CD4-positive, alpha-beta T cell treated with Interleukin-15 for 4 hours (primary cell): ENCODE results near the gene CDKN1A.

Source experiments
- DNase-seq: peaks from one replicate; pipeline ENCODE4 v3.0.0-alpha.2; 2020; ENCODE audit warnings: low spot score

The CDKN1A gene

GRCh38 chr6:36655085-36655724 is 23.3 kb upstream of the CDKN1A start:
- DNase-seq, result no peak

GRCh38 chr6:36656441-36656840 is 22.1 kb upstream of the CDKN1A start:
- no peak for DNase-seq

GRCh38 chr6:36657271-36657670 is 21.2 kb upstream of the CDKN1A start:
- no peak for DNase-seq

- no peak for DNase-seq
These were observed 20.5 kb upstream of the CDKN1A start for GRCh38 chr6:36657942-36658544.

- DNase-seq, result no peak
These were observed 19.2 kb upstream of the CDKN1A start for GRCh38 chr6:36659271-36659670.

- DNase-seq, result no peak
These were observed 17.6 kb upstream of the CDKN1A start for GRCh38 chr6:36660771-36661471.

- DNase-seq, result no peak
These were observed 16.1 kb upstream of the CDKN1A start for GRCh38 chr6:36662380-36662779.

GRCh38 chr6:36662827-36663256 is 15.7 kb upstream of the CDKN1A start:
- no peak for DNase-seq

- DNase-seq, result no peak
These were observed 14.7 kb upstream of the CDKN1A start for GRCh38 chr6:36663504-36664446.

GRCh38 chr6:36665180-36665579 is 13.3 kb upstream of the CDKN1A start:
- DNase-seq, result no peak

- no peak for DNase-seq
These were observed 12.2 kb upstream of the CDKN1A start for GRCh38 chr6:36666287-36666686.

- DNase-seq, result no peak
These were observed 11.5 kb upstream of the CDKN1A start for GRCh38 chr6:36666826-36667591.

- no peak for DNase-seq
These were observed 9.9 kb upstream of the CDKN1A start for GRCh38 chr6:36668591-36668990.

GRCh38 chr6:36669002-36669401 is 9.5 kb upstream of the CDKN1A start:
- no peak for DNase-seq

- DNase-seq, result no peak
These were observed 8.2 kb upstream of the CDKN1A start for GRCh38 chr6:36670271-36670670.

GRCh38 chr6:36671687-36672375 is 6.7 kb upstream of the CDKN1A start:
- no peak for DNase-seq

GRCh38 chr6:36673882-36674281 is 4.6 kb upstream of the CDKN1A start:
- DNase-seq, result no peak

- DNase-seq, result no peak
These were observed 3.6 kb upstream of the CDKN1A start for GRCh38 chr6:36674942-36675341.

- DNase-seq, result no peak
These were observed 2.1 kb upstream of the CDKN1A start for GRCh38 chr6:36676141-36677058.
